Right lobe of liver (tissue), 4 donors: ENCODE measurements around the gene PHYHIPL.

Experiments used
- CTCF ChIP-seq, 4 donors: fragments of 200-600 bp in 3 of 4; fragments of 450-650 bp in 1 of 4; IDR thresholded peaks; one replicate each; pipeline versions ENCODE4 v1.5.1 to v1.8.0; 2016 to 2022; ENCODE audit warnings: antibody characterized with exemption in 4 of 4, mild to moderate bottlenecking in 2 of 4
- POLR2A ChIP-seq: fragments of 450-650 bp; IDR thresholded peaks from one replicate; pipeline ENCODE4 v1.6.1; 2017; ENCODE audit warnings: antibody characterized with exemption, mild to moderate bottlenecking
- donor health status: DM: no; HTN: no; CAD: no.
- donor health status: DM: no; HTN: no; CAD: no.
- donor health status: DM: no; HTN: yes; CAD: no.

- TF ChIP-seq CTCF (IDR thresholded peaks at IDR 0.05) = no peak
- no peak for TF ChIP-seq POLR2A
Measured at GRCh38 chr10:59273445-59273844, 97.0 kb downstream of the PHYHIPL start.
